Endothelial cell (in vitro differentiated cells): ENCODE data around the gene SF1. TPM values are rescaled to one million over a fixed set of nuclear protein-coding genes. Genes with fewer than 3 reads are reported as not detected.
"Not testable (repeated sequence)": the region's sequence is repeated elsewhere in the genome, so short reads cannot be mapped to it uniquely, and the experiment has no call there.

ENCODE experiments used
- DNase-seq: peaks from one replicate; pipeline ENCODE4 v3.0.0; 2021; ENCODE audit warnings: low spot score
- H3K27ac Mint-ChIP-seq: one replicate; pipeline ENCODE4 v1.8.0; 2021; ENCODE audit warnings: mixed read lengths, inconsistent platforms; ENCODE audit not compliant: unreplicated experiment
- H3K27me3 Mint-ChIP-seq: one replicate; pipeline ENCODE4 v1.8.0; 2021; ENCODE audit warnings: mild to moderate bottlenecking, moderate library complexity, mixed read lengths, inconsistent platforms; ENCODE audit not compliant: unreplicated experiment
- H3K36me3 Mint-ChIP-seq: one replicate; pipeline ENCODE4 v1.8.0; 2021; ENCODE audit warnings: mild to moderate bottlenecking, low read depth, mixed read lengths, inconsistent platforms; ENCODE audit not compliant: unreplicated experiment
- H3K4me1 Mint-ChIP-seq: one replicate; pipeline ENCODE4 v1.8.0; 2021; ENCODE audit warnings: mild to moderate bottlenecking, mixed read lengths, inconsistent platforms; ENCODE audit not compliant: unreplicated experiment
- H3K4me3 Mint-ChIP-seq: one replicate; pipeline ENCODE4 v1.8.0; 2021; ENCODE audit warnings: mild to moderate bottlenecking, mixed read lengths, inconsistent platforms; ENCODE audit not compliant: unreplicated experiment
- H3K9me3 Mint-ChIP-seq: one replicate; pipeline ENCODE4 v1.8.0; 2021; ENCODE audit warnings: mixed read lengths, inconsistent platforms; ENCODE audit not compliant: unreplicated experiment
- total RNA-seq: library from RNA; stranded (reverse); fragmentation: NEBNext Ultra II Directional; extraction: Animal tissue kit (Norgen Biotek cat#: 25700); gene quantifications from one replicate; pipeline ENCODE4 v1.2.1, GENCODE V29; 2021; ENCODE audit not compliant: unreplicated experiment
- TF ChIP-seq, protein P1 (sequence below): fragments of 200-600 bp; sonication (generic); IDR thresholded peaks from one replicate; pipeline ENCODE4 v1.5.0; 2021; ENCODE audit warnings: antibody characterized with exemption; ENCODE audit not compliant: unreplicated experiment

The SF1 gene
- total RNA-seq, 1 donor from 2014 or later: 322 TPM

DNA sequence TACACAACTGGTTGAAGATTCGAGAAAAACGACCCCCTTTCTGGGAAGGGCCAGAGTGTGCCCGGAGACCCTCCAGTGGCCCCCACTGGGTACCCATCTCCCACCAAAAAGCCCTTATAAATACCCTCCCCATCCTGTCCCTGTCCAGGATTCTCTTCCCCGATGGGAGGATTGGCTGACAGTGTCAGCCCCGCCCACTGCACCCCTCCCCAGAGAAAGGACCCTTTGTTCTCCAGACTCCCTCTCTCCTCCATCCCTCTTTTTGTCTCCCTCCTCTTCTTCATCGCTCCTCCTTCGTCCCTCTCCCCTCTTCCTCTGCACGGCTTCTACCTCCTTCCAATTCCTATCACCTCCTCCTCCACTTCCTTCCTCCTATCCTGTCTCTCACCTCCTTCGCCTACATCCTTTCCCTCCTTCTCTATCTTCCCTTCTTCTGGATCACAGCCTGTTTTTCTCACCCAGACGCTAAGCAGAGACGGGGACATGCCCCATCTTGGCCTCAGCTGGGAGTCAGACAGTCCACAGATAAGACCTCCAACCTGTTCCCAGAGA is 45.3 kb upstream of the SF1 start:
- no peak overlapping the region for H3K4me3 Mint-ChIP-seq
- no peak overlapping the region for H3K27ac Mint-ChIP-seq
- H3K27me3 Mint-ChIP-seq: peaks cover 9% of the 10 kb centered on the region
- no peaks in the 10 kb centered on the region for H3K9me3 Mint-ChIP-seq
- DNase-seq: no peak
- H3K4me1 Mint-ChIP-seq: peaks cover 13% of the 10 kb centered on the region
- TF ChIP-seq, protein P1, sequence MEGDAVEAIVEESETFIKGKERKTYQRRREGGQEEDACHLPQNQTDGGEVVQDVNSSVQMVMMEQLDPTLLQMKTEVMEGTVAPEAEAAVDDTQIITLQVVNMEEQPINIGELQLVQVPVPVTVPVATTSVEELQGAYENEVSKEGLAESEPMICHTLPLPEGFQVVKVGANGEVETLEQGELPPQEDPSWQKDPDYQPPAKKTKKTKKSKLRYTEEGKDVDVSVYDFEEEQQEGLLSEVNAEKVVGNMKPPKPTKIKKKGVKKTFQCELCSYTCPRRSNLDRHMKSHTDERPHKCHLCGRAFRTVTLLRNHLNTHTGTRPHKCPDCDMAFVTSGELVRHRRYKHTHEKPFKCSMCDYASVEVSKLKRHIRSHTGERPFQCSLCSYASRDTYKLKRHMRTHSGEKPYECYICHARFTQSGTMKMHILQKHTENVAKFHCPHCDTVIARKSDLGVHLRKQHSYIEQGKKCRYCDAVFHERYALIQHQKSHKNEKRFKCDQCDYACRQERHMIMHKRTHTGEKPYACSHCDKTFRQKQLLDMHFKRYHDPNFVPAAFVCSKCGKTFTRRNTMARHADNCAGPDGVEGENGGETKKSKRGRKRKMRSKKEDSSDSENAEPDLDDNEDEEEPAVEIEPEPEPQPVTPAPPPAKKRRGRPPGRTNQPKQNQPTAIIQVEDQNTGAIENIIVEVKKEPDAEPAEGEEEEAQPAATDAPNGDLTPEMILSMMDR: no peak
- peaks cover 5% of the 10 kb centered on the region for H3K36me3 Mint-ChIP-seq

DNA sequence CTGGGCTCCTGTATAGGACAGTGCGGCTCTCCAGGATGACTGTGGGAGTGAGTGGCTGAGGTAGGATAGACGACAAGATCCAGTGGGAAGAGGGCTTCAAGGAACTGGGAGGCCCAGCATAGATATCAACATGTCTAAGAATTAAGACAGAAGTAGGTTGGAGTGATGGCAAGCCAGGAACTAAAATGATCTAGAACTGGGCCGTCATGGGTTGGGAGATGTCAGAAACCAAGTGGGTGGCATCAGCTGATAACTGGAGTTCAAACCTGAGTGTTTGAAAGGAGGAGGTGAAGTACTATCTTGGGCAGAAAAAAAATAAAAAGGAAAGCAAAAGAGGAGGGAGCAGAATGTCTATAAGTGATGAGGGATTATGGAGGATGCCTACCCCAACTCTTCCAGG is 39.1 kb upstream of the SF1 start:
- DNase-seq: no peak
- Mint-ChIP-seq H3K27ac (no peak overlapping the region), H3K36me3 (no peaks in the 10 kb centered on the region), H3K4me3 (no peak overlapping the region), H3K27me3 (peaks cover 3% of the 10 kb centered on the region), H3K4me1 (no peaks in the 10 kb centered on the region), H3K9me3 (no peaks in the 10 kb centered on the region)
- TF ChIP-seq, protein P1: no peak

DNA sequence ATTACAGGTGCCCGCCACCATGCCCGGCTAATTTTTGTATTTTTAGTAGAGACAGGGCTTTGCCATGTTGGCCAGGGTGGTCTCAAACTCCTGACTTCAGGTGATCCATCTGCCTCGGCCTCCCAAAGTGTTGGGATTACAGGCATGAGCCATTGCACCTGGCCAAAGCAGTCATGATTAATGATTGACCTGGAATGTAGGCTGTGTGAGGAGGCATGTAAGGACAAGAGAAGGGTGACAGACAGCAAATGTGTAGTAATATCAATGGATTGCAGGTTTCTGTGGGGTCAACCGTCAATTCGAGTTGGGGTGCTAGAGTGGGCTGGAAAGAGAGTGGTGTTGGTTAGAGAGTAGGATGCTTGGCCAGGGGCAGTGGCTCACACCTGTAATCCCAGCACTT is 37.1 kb upstream of the SF1 start:
- H3K4me1 Mint-ChIP-seq, H3K27me3 Mint-ChIP-seq, H3K9me3 Mint-ChIP-seq, H3K4me3 Mint-ChIP-seq, DNase-seq, H3K27ac Mint-ChIP-seq, H3K36me3 Mint-ChIP-seq: not testable (repeated sequence)

DNA sequence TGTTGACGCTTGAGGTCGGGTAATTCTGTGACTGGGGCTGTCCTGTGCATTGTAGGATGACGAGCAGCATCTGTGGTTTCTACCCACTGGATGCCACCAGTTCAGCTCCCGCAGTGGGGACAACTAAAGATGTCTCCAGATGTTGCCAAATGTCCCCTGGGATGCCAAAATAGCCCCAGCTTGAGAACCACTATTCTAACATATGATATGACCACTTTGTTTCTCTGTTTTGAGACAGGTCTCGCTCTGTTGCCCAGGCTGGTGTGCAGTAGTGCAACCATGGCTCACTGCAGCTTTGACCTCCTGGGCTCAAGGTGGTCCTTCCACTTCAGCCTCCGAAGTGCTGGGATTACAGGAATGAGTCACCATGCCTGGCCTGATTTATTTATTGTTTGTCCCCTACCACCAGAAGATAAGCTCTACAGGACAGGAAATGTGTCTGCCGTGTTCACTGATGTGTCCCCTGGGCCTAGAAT is 36.4 kb upstream of the SF1 start:
- H3K4me1 Mint-ChIP-seq: no peaks in the 10 kb centered on the region
- H3K9me3 Mint-ChIP-seq: no peaks in the 10 kb centered on the region
- H3K27ac Mint-ChIP-seq: no peak overlapping the region
- TF ChIP-seq, protein P1: no peak
- no peak for DNase-seq
- no peaks in the 10 kb centered on the region for H3K36me3 Mint-ChIP-seq
- H3K27me3 Mint-ChIP-seq: peaks cover 3% of the 10 kb centered on the region
- no peak overlapping the region for H3K4me3 Mint-ChIP-seq

DNA sequence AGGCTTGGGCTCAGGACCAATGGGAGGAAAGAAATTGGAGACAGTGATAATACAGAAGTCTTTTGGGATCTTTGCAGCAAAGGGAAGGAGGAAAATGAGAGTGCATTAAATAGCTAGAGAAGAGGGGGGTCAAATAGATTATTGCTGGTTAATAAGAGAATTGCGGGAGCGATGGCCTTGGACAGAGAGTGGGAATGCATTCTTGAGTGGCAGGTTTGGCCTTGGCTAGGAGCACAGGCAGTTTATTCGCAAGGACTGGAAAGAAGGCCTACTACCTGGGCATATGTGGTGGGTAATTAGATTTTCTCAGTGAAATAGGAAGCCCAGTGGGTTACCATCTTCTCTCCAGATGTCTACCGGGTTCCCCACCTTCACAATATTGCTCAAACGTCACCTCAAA is 35.5 kb upstream of the SF1 start:
- Mint-ChIP-seq H3K9me3 (no peaks in the 10 kb centered on the region), H3K27me3 (peaks cover 3% of the 10 kb centered on the region), H3K4me3 (no peak overlapping the region), H3K27ac (no peak overlapping the region), H3K4me1 (no peaks in the 10 kb centered on the region), H3K36me3 (no peaks in the 10 kb centered on the region)
- DNase-seq: no peak
- TF ChIP-seq, protein P1: no peak
